GM12878 (cell line): Measurements from ENCODE around the gene HAPSTR1. TPM values are rescaled to one million over a fixed set of nuclear protein-coding genes. Genes with fewer than 3 reads are reported as not detected.
A peak's percentile ranks its signal among the peaks of the same experiment; 100 is the strongest.

Experiments used
- ATAC-seq: fragments of 200-7000 bp; cut with Tn5 transposase; 3 replicates; pipeline ENCODE4 v1.9.1; 2020; ENCODE audit warnings: mild to moderate bottlenecking, moderate library complexity
- BruUV-seq: library from RNA; stranded (reverse); fragments of 400-500 nt; replicated peaks from 2 replicates; lab custom pipeline; 2021; lab: Mats Ljungman, UMichigan
- CTCF ChIA-PET: fragments of 300-600 bp; sonication (Branson Sonifier 250); formaldehyde crosslinking; extraction: SDS; loops from one replicate; lab custom pipeline; 2021; ENCODE audit warnings: inconsistent platforms; lab: Yijun Ruan, JAX
- POLR2A ChIA-PET: fragments of 350-600 bp; formaldehyde crosslinking; extraction: SDS; loops from one replicate; lab custom pipeline; 2021; ENCODE audit warnings: inconsistent platforms; lab: Charles Lee
- RAD21 ChIA-PET: fragments of 300-600 bp; sonication (Branson Sonifier 250); formaldehyde crosslinking; loops from one replicate; lab custom pipeline; 2023; ENCODE audit warnings: antibody characterized with exemption; ENCODE audit not compliant: unreplicated experiment; lab: Charles Lee
- SMC1A ChIA-PET: fragments of 300-600 bp; sonication (Branson Sonifier 250); formaldehyde crosslinking; loops from one replicate; lab custom pipeline; 2023; ENCODE audit not compliant: unreplicated experiment, uncharacterized antibody; lab: Charles Lee
- DNase-seq: peaks from one replicate; pipeline ENCODE4 v3.0.0-alpha.2; 2011; ENCODE audit warnings: low read depth, low spot score
- FAIRE-seq: peaks from 3 replicates; lab custom pipeline; 2011; peaks lifted over from hg19 to GRCh38; lab: Jason Lieb, UNC
- H2AFZ ChIP-seq: 2 replicates; pipeline ENCODE4 v1.6.0; 2011; ENCODE audit warnings: low read depth, low read length, control low read depth; ENCODE audit not compliant: control insufficient read depth
- H3K27ac ChIP-seq: 2 replicates; pipeline ENCODE4 v1.5.1; 2011; ENCODE audit warnings: control low read depth; ENCODE audit not compliant: control insufficient read depth, insufficient read depth
- H3K27me3 ChIP-seq, 2 experiments: replicated peaks in 1 of 2; 2 replicates each; pipeline versions ENCODE4 v1.6.0 to v1.6.1; 2011; ENCODE audit warnings: low read length in 1 of 2; ENCODE audit not compliant: control insufficient read depth in 2 of 2, insufficient read depth in 2 of 2
- H3K36me3 ChIP-seq, 2 experiments: 2 replicates each; pipeline ENCODE4 v1.5.1; 2011; ENCODE audit warnings: low read length in 1 of 2; ENCODE audit not compliant: control insufficient read depth in 2 of 2, insufficient read depth in 2 of 2
- H3K4me1 ChIP-seq: 2 replicates; pipeline ENCODE4 v1.6.1; 2011; ENCODE audit warnings: mild to moderate bottlenecking, low read length, moderate library complexity, mixed read lengths; ENCODE audit not compliant: control insufficient read depth, insufficient read depth
- H3K4me2 ChIP-seq: 2 replicates; pipeline ENCODE4 v1.6.0; 2011; ENCODE audit warnings: control low read depth; ENCODE audit not compliant: control insufficient read depth, insufficient read depth
- H3K4me3 ChIP-seq: fragments of 200-600 bp; sonication (generic); 2 replicates; pipeline ENCODE4 v1.5.1; 2016
- H3K79me2 ChIP-seq: 2 replicates; pipeline ENCODE4 v1.6.0; 2011; ENCODE audit warnings: low read length; ENCODE audit not compliant: control insufficient read depth, insufficient read depth
- H3K9ac ChIP-seq: 2 replicates; pipeline ENCODE4 v1.8.0; 2011; ENCODE audit warnings: low read length, control low read depth, mixed read lengths; ENCODE audit not compliant: control insufficient read depth, insufficient read depth
- H3K9me3 ChIP-seq: replicated peaks from 3 replicates; pipeline ENCODE4 v1.5.1; 2011; ENCODE audit warnings: mild to moderate bottlenecking, low read length; ENCODE audit not compliant: control insufficient read depth, insufficient read depth
- H4K20me1 ChIP-seq: 2 replicates; pipeline ENCODE4 v1.6.0; 2011; ENCODE audit not compliant: control insufficient read depth, insufficient read depth
- BCL11A ChIP-seq: IDR thresholded peaks from 2 replicates; pipeline ENCODE4 v1.6.1; 2011; ENCODE audit warnings: low read depth, low read length
- CREM ChIP-seq: IDR thresholded peaks from 2 replicates; pipeline ENCODE4 v1.6.1; 2014; ENCODE audit warnings: antibody characterized with exemption, low read depth
- IRF3 ChIP-seq: fragments of 450-650 bp; IDR thresholded peaks from 2 replicates; pipeline ENCODE4 v1.6.1; 2014; ENCODE audit warnings: mild to moderate bottlenecking
- JUNB ChIP-seq: IDR thresholded peaks from 2 replicates; pipeline ENCODE4 v1.6.1; 2016; ENCODE audit warnings: antibody characterized with exemption, mild to moderate bottlenecking
- MEF2B ChIP-seq: fragments of 450-650 bp; IDR thresholded peaks from 2 replicates; pipeline ENCODE4 v1.6.1; 2018; ENCODE audit warnings: mild to moderate bottlenecking, moderate library complexity; ENCODE audit not compliant: partially characterized antibody, poor library complexity, severe bottlenecking
- MLLT1 ChIP-seq: fragments of 450-650 bp; IDR thresholded peaks from 2 replicates; pipeline ENCODE4 v1.6.1; 2016; ENCODE audit warnings: mild to moderate bottlenecking
- MTA2 ChIP-seq: fragments of 450-650 bp; IDR thresholded peaks from 2 replicates; pipeline ENCODE4 v1.6.1; 2016; ENCODE audit warnings: low read depth, mild to moderate bottlenecking, moderate library complexity
- MTA3 ChIP-seq: IDR thresholded peaks from 2 replicates; pipeline ENCODE4 v1.6.1; 2012; ENCODE audit warnings: low read length, inconsistent platforms, borderline replicate concordance
- NBN ChIP-seq: fragments of 450-650 bp; IDR thresholded peaks from 2 replicates; pipeline ENCODE4 v1.6.1; 2016
- NRF1 ChIP-seq: conservative IDR thresholded peaks from 2 replicates; pipeline ENCODE4 v1.6.1; 2011; ENCODE audit warnings: mild to moderate bottlenecking, low read depth, low read length, improper control_type of control experiment
- RCOR1 ChIP-seq: conservative IDR thresholded peaks from 2 replicates; pipeline ENCODE4 v1.6.1; 2012; ENCODE audit warnings: low read depth, low read length, improper control_type of control experiment
- SMARCA5 ChIP-seq: fragments of 450-650 bp; IDR thresholded peaks from 2 replicates; pipeline ENCODE4 v1.6.1; 2017; ENCODE audit warnings: mild to moderate bottlenecking
- TBL1XR1 ChIP-seq: IDR thresholded peaks from 2 replicates; pipeline ENCODE4 v1.6.1; 2012; ENCODE audit warnings: low read depth, low read length, improper control_type of control experiment
- ZBTB4 ChIP-seq: fragments of 450-650 bp; formaldehyde crosslinking; IDR thresholded peaks from 2 replicates; pipeline ENCODE4 v1.4.0; 2022; ENCODE audit warnings: mild to moderate bottlenecking, moderate library complexity
- WGBS: methylation state at CpG from one replicate; pipeline ENCODE4 v1.1.6; 2016; ENCODE audit warnings: low lambda C conversion rate; ENCODE audit not compliant: insufficient replicate concordance, insufficient coverage; ENCODE audit errors: missing lambda C conversion rate; 5-methylcytosine and 5-hydroxymethylcytosine counted together
- in situ Hi-C: fragments of 300-500 bp; cut with MboI; formaldehyde crosslinking; loops from 9 replicates; pipeline ENCODE4 v1.14.3; 2018; ENCODE audit warnings: mixed read lengths
- intact Hi-C: fragments of 100-400 bp; cut with micrococcal nuclease; formaldehyde crosslinking; loops from one replicate; pipeline ENCODE4 v1.14.2; 2022; ENCODE audit not compliant: unreplicated experiment
- polyA plus RNA-seq, 11 experiments: library from polyadenylated mRNA; depleted of rRNA in 4 of 11; unstranded in 6 of 11; stranded (reverse) in 5 of 11; fragments of >200 nt; fragmentation: Nextera tagmentation in 4 of 11; fragmentation: Illumina TruSeq in 1 of 11; extraction: Ambion mirVana in 4 of 11; extraction: Trizol in 1 of 11; gene quantifications; 1 replicate in 1 of 11; 2 replicates in 10 of 11; pipeline versions ENCODE4 v1.2.1 to v1.2.3, GENCODE V29; 2011 to 2016; ENCODE audit warnings: inconsistent platforms in 2 of 11, missing spikeins in 2 of 11, low read depth in 1 of 11
- total RNA-seq, 4 experiments: library from RNA; depleted of rRNA in 3 of 4; stranded (reverse); fragments of >200 nt in 3 of 4; fragmentation: Illumina TruSeq in 1 of 4; extraction: Trizol in 1 of 4; gene quantifications; 2 replicates each; pipeline versions ENCODE4 v1.2.1 to v1.2.3, GENCODE V29; 2013 to 2021

Gene HAPSTR1
- total and polyA plus RNA-seq, 10 of the 15 experiments (the other 5 are each of a cell fraction or from before 2014, with no cell fraction given), result 8.7 to 52.5 (median 23.1) TPM

GRCh38 chr16:9054460-9054859 lies 37.0 kb upstream of the HAPSTR1 start:
- WGBS, result 61% methylated on average over 4 of the region's 4 CpGs
- BruUV-seq, result no TSS peak
- ChIA-PET POLR2A (no interaction called here), SMC1A (no interaction called here), RAD21 (no interaction called here), CTCF (no interaction called here)
- Histone ChIP-seq H2AFZ (no peak overlapping the region), H3K4me1 (peaks cover 3% of the 10 kb centered on the region; the same call in 1 of the 2 replicates), H3K9ac (no peak overlapping the region), H3K4me2 (no peak overlapping the region), H3K27ac (no peak overlapping the region), H3K4me3 (no peak overlapping the region), H3K9me3 (no peaks in the 10 kb centered on the region), H4K20me1 (no peaks in the 10 kb centered on the region), H3K36me3 (no peaks in the 10 kb centered on the region), H3K79me2 (no peaks in the 10 kb centered on the region), H3K27me3 (no peaks in the 10 kb centered on the region)
- no peak for FAIRE-seq
- ATAC-seq, result no peak
- intact Hi-C loops, result no loop called here
- TF ChIP-seq MEF2B (peak; percentile 28), RCOR1 (no peak), MTA2 (peak; percentile 48; the same call in 1 of the 2 replicates), TBL1XR1 (no peak)
- in situ Hi-C loops, result no loop called here
- no peak for DNase-seq

GRCh38 chr16:9055115-9055514 lies 36.3 kb upstream of the HAPSTR1 start:
- Histone ChIP-seq H2AFZ (no peak overlapping the region), H3K79me2 (no peaks in the 10 kb centered on the region), H3K27me3 (no peaks in the 10 kb centered on the region), H3K4me2 (no peak overlapping the region), H3K9ac (no peak overlapping the region), H3K9me3 (no peaks in the 10 kb centered on the region), H4K20me1 (no peaks in the 10 kb centered on the region), H3K4me1 (peaks cover 3% of the 10 kb centered on the region; the same call in 1 of the 2 replicates), H3K27ac (no peak overlapping the region), H3K4me3 (no peak overlapping the region), H3K36me3 (no peaks in the 10 kb centered on the region)
- ChIA-PET POLR2A (no interaction called here), SMC1A (no interaction called here), RAD21 (no interaction called here), CTCF (interaction anchor here (0.6 kb wide), 1 partner anchor 103 kb away, joined by 3 read pairs; no protein-coding TSS in a partner anchor)
- BruUV-seq, result no TSS peak
- intact Hi-C loops (no loop called here), in situ Hi-C loops (no loop called here)
- 67% methylated on average over 2 of the region's 2 CpGs for whole genome bisulfite sequencing
- DNase-seq, result no peak
- no peak for ATAC-seq
- FAIRE-seq, result no peak
- TF ChIP-seq CREM, result no peak
- TF ChIP-seq MTA2, result no peak
- TF ChIP-seq SMARCA5, result no peak
- TF ChIP-seq IRF3, result no peak
- no peak for TF ChIP-seq MLLT1
- TF ChIP-seq MTA3, result no peak
- no peak for TF ChIP-seq NRF1
- TF ChIP-seq JUNB, result no peak
- TF ChIP-seq NBN, result no peak
- no peak for TF ChIP-seq BCL11A
- TF ChIP-seq ZBTB4 (CRISPR knock-in tag), result no peak
